Embryonic facial prominence (tissue), 1 donor: ENCODE data around the gene DNAH2.
"Not testable (repeated sequence)": the region's sequence is repeated elsewhere in the genome, so short reads cannot be mapped to it uniquely, and the experiment has no call there.

ENCODE experiments used
- DNase-seq: peaks from one replicate; pipeline ENCODE4 v3.0.0-alpha.2; 2016; ENCODE audit errors: extremely low spot score

DNAH2 gene

GRCh38 chr17:7775051-7775450 lies 57.5 kb downstream of the DNAH2 start:
- DNase-seq = no peak

- DNase-seq = no peak
These were observed 59.5 kb downstream of the DNAH2 start for GRCh38 chr17:7777017-7777416.

- no peak for DNase-seq
These were observed 63.2 kb downstream of the DNAH2 start for GRCh38 chr17:7780736-7781135.

- DNase-seq = no peak
These were observed 63.9 kb downstream of the DNAH2 start for GRCh38 chr17:7781429-7781828.

GRCh38 chr17:7782240-7782639 lies 64.7 kb downstream of the DNAH2 start:
- no peak for DNase-seq

- DNase-seq = no peak
These were observed 69.3 kb downstream of the DNAH2 start for GRCh38 chr17:7786866-7787265.

GRCh38 chr17:7789131-7789530 lies 71.6 kb downstream of the DNAH2 start:
- no peak for DNase-seq

DNA sequence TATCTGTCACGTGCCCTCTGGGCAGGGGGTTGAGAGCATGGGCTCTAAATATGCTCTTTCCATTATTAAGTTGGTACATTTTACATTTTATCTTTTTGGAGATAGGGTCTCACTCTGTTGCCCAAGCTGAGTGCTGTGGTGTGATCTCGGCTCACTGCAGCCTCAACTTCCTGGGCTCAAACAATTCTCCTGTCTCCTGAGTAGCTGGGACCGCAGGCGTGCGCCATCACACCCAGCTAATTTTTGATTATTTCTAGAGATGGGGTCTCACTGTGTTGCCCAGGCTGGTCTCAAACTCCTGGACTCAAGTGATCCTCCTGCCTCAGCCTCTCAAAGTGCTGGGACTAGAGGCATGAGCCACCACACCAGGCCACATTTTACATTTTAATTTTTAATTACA lies 72.6 kb downstream of the DNAH2 start:
- DNase-seq = no peak

- DNase-seq = no peak
These were observed 75.1 kb downstream of the DNAH2 start for GRCh38 chr17:7792611-7793010.

DNA sequence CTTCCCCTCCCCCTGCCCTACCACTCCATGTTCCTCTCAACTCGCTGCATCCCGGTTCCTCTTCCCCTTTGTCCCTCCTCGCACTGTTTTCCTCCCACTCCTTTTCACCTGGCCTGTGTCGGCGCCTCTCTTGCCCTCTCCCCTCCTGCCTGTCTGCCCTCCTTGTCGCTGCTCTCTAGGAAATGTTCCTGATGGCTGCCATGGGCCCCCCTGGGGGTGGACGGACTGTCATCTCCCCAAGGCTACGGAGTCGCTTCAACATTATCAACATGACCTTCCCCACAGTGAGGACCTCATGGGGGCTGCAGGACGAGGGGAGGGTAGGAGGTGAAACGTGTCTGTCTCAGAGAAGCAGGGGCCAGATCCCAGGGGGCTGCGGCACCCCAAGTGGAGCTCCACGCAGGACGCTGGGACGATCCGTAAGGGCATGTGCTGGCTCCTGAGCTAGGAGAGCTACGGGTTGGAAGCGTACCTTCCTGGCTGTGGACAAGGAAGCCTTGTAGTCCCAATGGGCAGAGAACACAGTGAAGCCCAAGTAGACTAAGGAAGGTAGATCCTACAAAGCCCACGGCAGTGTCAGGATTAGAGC lies 76.6 kb downstream of the DNAH2 start:
- DNase-seq = no peak

- no peak for DNase-seq
These were observed 80.4 kb downstream of the DNAH2 start for GRCh38 chr17:7797976-7798375.

- no peak for DNase-seq
These were observed 81.3 kb downstream of the DNAH2 start for GRCh38 chr17:7798839-7799238.

GRCh38 chr17:7803981-7804380 lies 86.4 kb downstream of the DNAH2 start:
- no peak for DNase-seq

DNA sequence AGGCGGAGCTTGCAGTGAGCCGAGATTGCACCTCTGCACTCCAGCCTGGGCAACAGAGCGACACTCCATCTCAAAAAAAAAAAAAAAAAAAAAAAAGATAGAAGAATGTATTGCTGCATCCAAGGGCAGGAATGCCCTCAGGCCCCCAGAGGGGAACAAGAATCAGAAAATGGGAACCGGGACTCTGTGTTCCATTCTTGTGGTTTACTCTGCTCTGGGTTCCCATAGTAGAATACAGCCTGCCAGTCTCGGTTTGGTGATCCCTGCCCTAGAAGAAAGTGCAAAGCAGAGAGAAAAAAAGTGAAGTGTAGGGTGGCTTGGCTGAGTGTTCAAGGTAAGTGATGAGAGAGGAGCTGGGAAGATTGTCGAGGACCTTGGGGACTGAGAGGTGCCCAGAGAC lies 89.0 kb downstream of the DNAH2 start:
- no peak for DNase-seq

- no peak for DNase-seq
These were observed 89.7 kb downstream of the DNAH2 start for GRCh38 chr17:7807206-7807605.

DNA sequence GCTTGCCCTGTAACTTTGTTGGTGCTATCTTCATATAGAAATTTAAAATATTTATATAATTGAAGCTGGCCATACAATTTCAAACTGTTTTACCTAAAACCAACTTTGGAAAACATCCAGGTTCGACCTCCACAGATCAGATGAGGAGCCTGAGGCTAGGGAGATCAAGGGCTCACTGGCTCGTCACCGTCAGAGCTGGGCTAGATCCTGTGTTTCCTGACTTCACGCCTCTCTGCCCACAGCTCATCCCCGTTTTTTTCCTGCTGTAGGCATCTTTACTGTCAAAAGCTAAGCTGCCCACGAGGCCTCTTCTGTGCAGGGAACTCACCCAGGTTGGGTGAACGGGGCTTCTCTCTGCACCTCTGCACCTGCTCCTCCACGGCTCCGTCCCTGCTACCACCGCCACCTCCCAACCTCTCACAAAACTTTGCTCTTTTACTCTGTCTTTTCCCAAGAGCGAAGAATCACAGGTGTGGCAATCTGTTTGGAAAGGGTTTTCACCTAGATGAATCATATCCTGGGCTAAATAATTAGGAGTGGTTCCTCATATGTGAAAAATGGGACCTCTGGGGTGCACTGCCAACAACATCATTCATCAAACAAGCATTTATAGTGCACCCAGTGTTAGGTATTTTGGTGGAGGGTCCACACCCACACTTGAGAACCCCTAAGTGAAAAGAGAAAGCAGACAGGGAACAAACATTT lies 91.7 kb downstream of the DNAH2 start:
- no peak for DNase-seq

DNA sequence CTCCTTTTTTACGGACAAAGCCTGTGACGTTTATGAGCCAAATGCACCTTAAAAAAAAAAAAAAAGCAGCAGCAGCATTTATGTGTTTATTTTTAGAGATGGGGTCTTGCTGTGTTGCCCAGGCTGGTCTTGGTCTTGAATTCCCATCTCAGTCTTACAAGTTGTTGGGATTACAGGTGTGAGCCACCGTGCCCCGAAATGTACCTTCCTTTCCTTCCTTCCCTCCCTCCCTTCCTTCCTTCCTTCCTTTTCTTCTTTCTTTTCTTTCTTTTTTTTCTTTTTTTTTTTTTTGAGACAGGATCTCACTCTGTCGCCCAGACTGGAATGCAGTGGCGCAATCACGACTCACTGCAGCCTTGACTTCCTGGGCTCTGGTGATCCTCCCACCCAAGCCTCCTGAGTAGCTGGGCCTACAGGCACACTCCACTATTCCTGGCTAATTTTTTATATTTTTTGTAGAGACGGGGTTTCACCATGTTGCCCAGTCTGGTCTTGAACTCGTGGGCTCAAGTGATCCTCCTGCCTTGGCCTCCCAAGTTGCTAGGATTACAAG lies 92.3 kb downstream of the DNAH2 start:
- not testable (repeated sequence) for DNase-seq

DNA sequence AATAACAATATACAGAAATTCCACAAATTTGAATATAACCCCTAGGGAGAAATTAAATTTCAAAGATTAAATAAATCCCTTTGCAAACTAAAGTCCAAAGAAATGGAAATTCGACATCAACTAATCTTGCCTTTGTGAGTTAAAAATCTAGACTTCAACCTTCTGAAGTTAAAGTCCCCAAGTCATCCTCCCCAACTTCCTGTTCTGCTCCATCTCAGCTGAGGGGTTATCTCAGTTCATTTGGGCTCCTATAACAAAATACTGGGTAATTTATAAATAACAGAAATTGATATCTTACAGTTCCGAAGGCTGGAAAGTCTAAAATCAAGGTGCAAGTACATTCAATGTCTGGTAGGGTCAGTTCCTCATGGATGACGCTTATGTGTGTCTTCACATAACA lies 93.7 kb downstream of the DNAH2 start:
- no peak for DNase-seq

DNA sequence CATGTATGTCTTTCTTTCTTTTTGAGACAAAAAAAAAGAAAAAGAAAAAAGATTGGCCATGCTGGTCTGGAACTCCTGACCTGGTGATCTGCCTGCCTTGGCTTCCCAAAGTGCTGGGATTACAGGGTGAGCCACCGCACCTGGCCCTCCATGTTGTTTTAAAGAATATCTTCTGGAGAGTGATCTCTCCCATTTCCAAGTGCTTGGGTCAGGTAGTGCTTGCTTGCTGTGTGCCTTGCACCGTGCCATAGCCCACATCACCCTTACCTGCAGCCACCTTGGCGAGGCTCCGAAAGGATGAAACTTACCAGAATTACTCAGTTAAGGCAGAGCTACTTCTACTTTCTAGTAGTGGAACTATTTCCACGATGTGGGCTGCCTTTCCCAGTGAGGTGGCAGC lies 97.4 kb downstream of the DNAH2 start:
- no peak for DNase-seq

GRCh38 chr17:7816926-7817642 lies 99.5 kb downstream of the DNAH2 start:
- no peak for DNase-seq

DNA sequence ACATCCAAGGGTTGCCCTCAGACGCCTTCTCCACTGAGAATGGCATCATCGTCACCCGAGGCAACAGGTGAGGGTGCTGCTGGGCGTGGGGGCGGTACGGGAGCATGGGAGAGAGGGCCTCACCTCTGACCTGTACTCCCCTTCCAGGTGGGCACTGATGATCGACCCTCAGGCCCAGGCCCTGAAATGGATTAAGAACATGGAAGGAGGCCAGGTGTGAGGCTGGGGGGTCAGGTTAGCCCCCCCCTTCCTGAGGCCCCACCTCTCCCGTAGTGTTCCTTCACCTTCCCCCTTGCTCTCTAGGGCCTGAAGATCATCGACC lies 100.1 kb downstream of the DNAH2 start:
- DNase-seq = no peak

DNA sequence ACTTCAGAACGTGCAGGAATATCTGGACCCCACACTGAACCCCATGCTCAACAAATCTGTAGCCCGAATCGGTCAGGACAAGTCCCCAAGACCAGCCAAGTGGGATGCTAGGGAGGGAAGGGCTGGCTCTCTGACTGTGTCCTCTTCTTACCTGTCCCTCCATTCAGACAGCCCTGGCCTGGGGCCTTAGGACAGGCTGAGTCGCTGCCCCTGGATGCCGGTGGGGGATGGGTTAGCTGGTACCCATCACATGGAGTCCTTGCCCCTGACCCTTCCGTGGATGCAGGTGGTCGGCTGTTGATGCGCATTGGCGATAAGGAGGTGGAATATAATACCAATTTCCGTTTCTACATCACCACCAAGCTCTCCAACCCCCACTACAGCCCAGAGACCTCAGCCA lies 100.5 kb downstream of the DNAH2 start:
- no peak for DNase-seq
